ENCODE results near the gene SLC25A1. TPM values are rescaled to one million over a fixed set of nuclear protein-coding genes. Genes with fewer than 3 reads are reported as not detected.

SLC25A1 gene
- total and polyA plus RNA-seq, 2 of the 8 experiments (the other 6 are each of a cell fraction or from before 2014, with no cell fraction given), result 110 to 148 TPM

GRCh38 chr22:19169002-19169946, 9.3 kb downstream of the SLC25A1 start:
- Histone ChIP-seq H2BK12ac (ENCODE audit: low read depth, low read length) (0 out of 2 replicates have a peak overlapping the region, but pooled peaks have one; percentile 9), H2BK120ac (replicated peaks; ENCODE audit: low read depth, low read length) (no peak overlapping the region), H3K18ac (ENCODE audit: extremely low read depth, low read length) (peak overlapping the region; percentile 32), H4K8ac (ENCODE audit: extremely low read depth, insufficient read depth, low read length) (peak overlapping the region; percentile 69; the same call in 1 of the 2 replicates), H3K14ac (ENCODE audit: insufficient read length) (no peak overlapping the region), H3K23me2 (ENCODE audit: low read depth, low read length) (peaks cover 10% of the 10 kb centered on the region), H3K4me3 (ENCODE audit: extremely low read depth in 1 of 4, insufficient read depth in 2 of 4, low read depth in 3 of 4, low read length in 4 of 4) (peak overlapping the region; percentile 20 to 57 (median 34); a peak in 7 of 8 replicates), H2AK5ac (ENCODE audit: low read depth, low read length) (no peak overlapping the region), H3K56ac (replicated peaks; ENCODE audit: insufficient read length, low read depth, low read length) (peak overlapping the region; percentile 18), H2BK20ac (ENCODE audit: low read length) (no peak overlapping the region), H3K4me1 (replicated peaks in 1 of 4; ENCODE audit: control insufficient read depth in 3 of 4, insufficient read depth in 4 of 4, low read length in 3 of 4) (peaks cover 0 to 25% (median 18%) of the 10 kb centered on the region in 4 experiments; a peak in 6 of 7 replicates), H2BK15ac (ENCODE audit: low read length) (0 out of 2 replicates have a peak overlapping the region, but pooled peaks have one; percentile 61), H3K4me2 (ENCODE audit: insufficient read depth in 1 of 2, low read depth in 2 of 2, low read length in 2 of 2) (peak overlapping the region; percentile 73 to 95), H3K9me3 (ENCODE audit: insufficient read depth in 2 of 2, low read depth in 1 of 2, low read length in 1 of 2) (no peaks in the 10 kb centered on the region), H3K36me3 (ENCODE audit: control insufficient read depth in 2 of 4, insufficient read depth in 4 of 4, low read length in 3 of 4) (no peaks in the 10 kb centered on the region; a peak in 1 of 8 replicates), H3K27me3 (replicated peaks in 1 of 4; ENCODE audit: control insufficient read depth in 3 of 4, extremely low read depth in 1 of 4, insufficient read depth in 3 of 4, low read length in 3 of 4) (peaks cover 20 to 46% (median 38%) of the 10 kb centered on the region in 4 experiments), H3K79me2 (ENCODE audit: control insufficient read depth in 1 of 2, insufficient read depth in 2 of 2, low read length in 2 of 2) (peaks cover 5 to 23% of the 10 kb centered on the region in 2 experiments; a peak in 3 of 4 replicates), H3K4ac (replicated peaks; ENCODE audit: insufficient read length, low read depth, low read length) (no peak overlapping the region), H3K9ac (replicated peaks in 1 of 4; ENCODE audit: extremely low read depth in 1 of 4, low read depth in 3 of 4, low read length in 3 of 4) (peak overlapping the region in 1 of 4 experiments; percentile 2; a peak in 1 of 7 replicates), H4K5ac (ENCODE audit: insufficient read length, low read depth, low read length) (no peak overlapping the region), H2AFZ (ENCODE audit: low read length) (no peak overlapping the region), H4K91ac (replicated peaks; ENCODE audit: insufficient read length, low read length) (peak overlapping the region; percentile 59), H4K20me1 (replicated peaks in 1 of 2; ENCODE audit: control insufficient read depth in 1 of 2, insufficient read depth in 2 of 2, low read length in 2 of 2) (peaks cover 2 to 19% of the 10 kb centered on the region in 2 experiments), H3K27ac (ENCODE audit: low read depth, low read length) (no peak overlapping the region), H3K23ac (ENCODE audit: insufficient read length) (no peak overlapping the region), H2BK5ac (ENCODE audit: low read depth, low read length) (no peak overlapping the region), H3K79me1 (ENCODE audit: low read depth, low read length) (peaks cover 15% of the 10 kb centered on the region)
- DNase-seq (ENCODE audit: low read depth in 1 of 2, low spot score in 2 of 2) (peak in 1 of 2 experiments; percentile 68), FAIRE-seq (no peak)
- 25% methylated on average over 45 of the region's 58 CpGs; no CpG with 5 or more reads in 1 of the 2 experiments for whole genome bisulfite sequencing, 2 experiments (ENCODE audit: extremely low coverage in 1 of 2, insufficient coverage in 1 of 2, insufficient read length in 1 of 2, insufficient replicate concordance in 2 of 2, low coverage in 1 of 2, low lambda C conversion rate in 2 of 2, missing lambda C conversion rate in 1 of 2)
- POLR2A ChIA-PET (ENCODE audit: partially characterized antibody), result interaction anchor here (0.7 to 2.2 kb wide), 4 partner anchors 8 to 180 kb away, joined by 3 to 9 read pairs (median 4); partner anchors contain the start of gene SLC25A1
- CTCF ChIA-PET (ENCODE audit: partially characterized antibody), result interaction anchor here (0.9 to 2.2 kb wide), 6 partner anchors 18 to 133 kb away, joined by 3 to 10 read pairs (median 4); partner anchors contain the start of gene ESS2
- TF ChIP-seq ASH2L (IDR thresholded peaks at IDR 0.05; ENCODE audit: low read length) (peak; percentile 60), CHD2 (IDR thresholded peaks at IDR 0.05; ENCODE audit: low read length) (no peak), EZH2 (IDR thresholded peaks at IDR 0.05; ENCODE audit: low read depth, low read length, severe bottlenecking) (peak; percentile 73), RBBP5 (IDR thresholded peaks at IDR 0.05; ENCODE audit: borderline replicate concordance, low read depth, low read length) (0 out of 2 replicates have a peak, but pooled peaks have one; percentile 47), RAD21 (IDR thresholded peaks at IDR 0.05 in 1 of 2, conservative IDR thresholded peaks at IDR 0.05 in 1 of 2; ENCODE audit: low read depth in 2 of 2, low read length in 2 of 2) (no peak), HDAC2 (IDR thresholded peaks at IDR 0.05; ENCODE audit: borderline replicate concordance in 1 of 2, low read depth in 2 of 2, low read length in 2 of 2) (no peak), SUZ12 (IDR thresholded peaks at IDR 0.05; ENCODE audit: low read length) (peak; percentile 69; the same call in 1 of the 2 replicates), CREB1 (IDR thresholded peaks at IDR 0.05) (no peak)

Data from H1 (cell line).